Mesothelial cell of epicardium (in vitro differentiated cells): ENCODE measurements around the gene RNU2-1. TPM values are rescaled to one million over a fixed set of nuclear protein-coding genes. Genes with fewer than 3 reads are reported as not detected.
"Not testable (repeated sequence)": the region's sequence is repeated elsewhere in the genome, so short reads cannot be mapped to it uniquely, and the experiment has no call there.

Source experiments
- DNase-seq, 2 experiments: peaks; one replicate each; pipeline ENCODE4 v3.0.0; 2021; ENCODE audit warnings: low spot score in 2 of 2; ENCODE audit not compliant: unreplicated experiment in 2 of 2
- H3K27ac Mint-ChIP-seq: 2 replicates; pipeline ENCODE4 v1.8.0; 2021; ENCODE audit warnings: mixed read lengths
- H3K27me3 Mint-ChIP-seq: 2 replicates; pipeline ENCODE4 v1.8.0; 2021; ENCODE audit warnings: low read depth, mixed read lengths
- H3K36me3 Mint-ChIP-seq: 2 replicates; pipeline ENCODE4 v1.8.0; 2021; ENCODE audit warnings: mixed read lengths
- H3K4me1 Mint-ChIP-seq: 2 replicates; pipeline ENCODE4 v1.8.0; 2021; ENCODE audit warnings: mixed read lengths
- H3K4me3 Mint-ChIP-seq: 2 replicates; pipeline ENCODE4 v1.8.0; 2021; ENCODE audit warnings: mild to moderate bottlenecking, moderate library complexity, mixed read lengths
- H3K9me3 Mint-ChIP-seq: 2 replicates; pipeline ENCODE4 v1.8.0; 2021; ENCODE audit warnings: mixed read lengths
- total RNA-seq: library from RNA; stranded (reverse); gene quantifications from 3 replicates; pipeline ENCODE4 v1.2.1, GENCODE V29; 2021
- TF ChIP-seq, protein P1 (sequence below): fragments of 200-600 bp; sonication (generic); IDR thresholded peaks from one replicate; pipeline ENCODE4 v1.5.0; 2021; ENCODE audit warnings: antibody characterized with exemption; ENCODE audit not compliant: unreplicated experiment

The RNU2-1 gene
- total RNA-seq, 1 donor from 2014 or later: 7,362 TPM

DNA sequence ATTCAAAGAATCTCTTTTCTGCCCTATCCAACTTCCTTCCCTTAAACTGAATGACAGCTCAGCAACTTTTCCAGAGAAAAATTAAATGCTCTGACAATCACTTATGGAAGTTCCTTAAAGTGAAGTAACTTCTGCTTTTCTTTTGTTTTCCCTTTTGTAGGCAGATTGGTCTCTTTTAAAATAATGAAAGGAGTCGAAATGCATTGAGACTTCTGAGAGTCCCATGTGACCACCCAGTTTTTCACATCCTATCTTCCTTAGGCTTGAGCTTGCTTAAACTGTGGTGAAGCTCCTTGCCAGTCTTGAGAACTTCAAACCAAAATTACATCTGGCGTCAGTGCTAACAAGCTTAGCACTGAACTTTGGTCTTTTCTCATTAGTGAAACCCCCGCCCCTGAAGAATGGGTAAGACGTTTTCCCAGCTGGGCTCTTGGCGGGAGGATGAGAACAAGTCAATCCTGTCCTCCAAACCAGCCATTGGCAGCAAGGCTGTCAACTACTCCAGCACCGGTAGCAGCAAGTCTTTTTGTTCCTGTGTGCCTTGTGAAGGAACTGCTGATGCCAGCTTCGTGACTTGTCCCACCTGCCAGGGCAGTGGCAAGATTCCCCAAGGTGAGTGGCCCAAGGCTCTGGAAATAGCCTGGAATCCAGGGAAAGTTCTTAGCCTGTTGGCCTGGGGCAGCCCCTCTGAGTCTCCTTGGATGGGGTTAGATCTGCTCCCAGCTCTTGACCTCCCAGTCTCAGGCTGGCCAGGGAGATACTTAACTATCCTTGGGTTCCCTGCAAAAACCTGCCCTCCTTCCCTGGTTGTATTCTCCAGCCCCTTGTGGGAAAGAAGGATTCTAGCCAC lies 20.9 kb downstream of the RNU2-1 start:
- Mint-ChIP-seq H3K27me3 (no peaks in the 10 kb centered on the region), H3K36me3 (peaks cover 15% of the 10 kb centered on the region), H3K9me3 (no peaks in the 10 kb centered on the region), H3K4me3 (peak overlapping the region; percentile 93), H3K4me1 (peaks cover 20% of the 10 kb centered on the region), H3K27ac (peak overlapping the region; percentile 93)
- TF ChIP-seq, protein P1, sequence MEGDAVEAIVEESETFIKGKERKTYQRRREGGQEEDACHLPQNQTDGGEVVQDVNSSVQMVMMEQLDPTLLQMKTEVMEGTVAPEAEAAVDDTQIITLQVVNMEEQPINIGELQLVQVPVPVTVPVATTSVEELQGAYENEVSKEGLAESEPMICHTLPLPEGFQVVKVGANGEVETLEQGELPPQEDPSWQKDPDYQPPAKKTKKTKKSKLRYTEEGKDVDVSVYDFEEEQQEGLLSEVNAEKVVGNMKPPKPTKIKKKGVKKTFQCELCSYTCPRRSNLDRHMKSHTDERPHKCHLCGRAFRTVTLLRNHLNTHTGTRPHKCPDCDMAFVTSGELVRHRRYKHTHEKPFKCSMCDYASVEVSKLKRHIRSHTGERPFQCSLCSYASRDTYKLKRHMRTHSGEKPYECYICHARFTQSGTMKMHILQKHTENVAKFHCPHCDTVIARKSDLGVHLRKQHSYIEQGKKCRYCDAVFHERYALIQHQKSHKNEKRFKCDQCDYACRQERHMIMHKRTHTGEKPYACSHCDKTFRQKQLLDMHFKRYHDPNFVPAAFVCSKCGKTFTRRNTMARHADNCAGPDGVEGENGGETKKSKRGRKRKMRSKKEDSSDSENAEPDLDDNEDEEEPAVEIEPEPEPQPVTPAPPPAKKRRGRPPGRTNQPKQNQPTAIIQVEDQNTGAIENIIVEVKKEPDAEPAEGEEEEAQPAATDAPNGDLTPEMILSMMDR: no peak
- DNase-seq: no peak

DNA sequence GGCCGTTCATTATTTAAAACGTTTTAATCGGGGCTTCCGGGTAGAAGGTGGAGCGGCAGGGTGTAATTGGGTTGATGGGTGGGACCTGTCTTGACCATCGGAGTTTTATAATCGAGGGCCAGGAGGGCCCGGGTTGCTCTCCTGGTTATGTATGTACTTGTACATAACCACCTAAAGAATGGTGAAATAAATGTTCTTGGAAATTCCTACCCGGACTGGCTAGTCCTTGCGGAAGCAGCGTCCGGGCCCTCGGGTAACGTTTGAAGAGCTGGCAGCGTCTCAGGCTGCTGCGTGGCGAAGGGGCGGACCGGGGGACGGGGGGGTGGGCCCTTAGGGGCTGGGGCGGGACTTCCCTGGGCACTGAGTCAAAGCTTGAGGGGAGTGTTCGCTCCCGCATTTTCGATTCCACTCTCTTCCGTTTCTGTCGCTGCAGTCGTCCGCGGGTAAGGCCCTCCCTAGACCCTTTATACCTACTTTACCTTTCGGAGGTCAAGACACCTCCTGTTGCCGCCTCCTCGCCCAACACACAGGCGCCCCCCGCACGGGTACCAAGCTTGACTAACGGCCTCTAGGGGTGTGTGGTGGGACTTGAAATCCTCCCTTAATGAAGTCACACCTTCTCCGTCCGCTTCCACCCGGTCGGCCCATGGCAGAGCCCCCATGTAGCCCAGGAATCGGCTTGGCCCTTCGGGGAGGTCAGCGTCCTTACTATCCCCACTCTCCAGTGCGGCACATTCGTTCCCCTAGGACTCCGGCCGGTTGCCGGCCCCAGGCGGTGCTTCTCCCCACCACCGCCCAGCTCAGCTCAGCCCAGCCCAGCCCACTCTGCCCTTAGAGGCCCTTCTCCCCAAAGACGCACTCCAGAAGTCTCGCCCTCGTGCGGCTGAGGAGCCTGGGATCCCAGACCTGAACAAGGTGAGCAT lies 22.0 kb downstream of the RNU2-1 start, which contains the start of gene TMEM106A:
Gene TMEM106A, plus strand, starts transcription at position 396 of the 923 bp plus-strand sequence. CDS start 1,167 bp downstream, outside the sequence.
- DNase-seq: peak; percentile 66 to 73
- Mint-ChIP-seq H3K9me3 (no peaks in the 10 kb centered on the region), H3K27me3 (no peaks in the 10 kb centered on the region), H3K36me3 (peaks cover 13% of the 10 kb centered on the region), H3K4me1 (peaks cover 20% of the 10 kb centered on the region), H3K4me3 (peak within 1 kb of the TSS; percentile 93), H3K27ac (peak within 1 kb of the TSS; percentile 93)
- TF ChIP-seq, protein P1: peak; percentile 34

DNA sequence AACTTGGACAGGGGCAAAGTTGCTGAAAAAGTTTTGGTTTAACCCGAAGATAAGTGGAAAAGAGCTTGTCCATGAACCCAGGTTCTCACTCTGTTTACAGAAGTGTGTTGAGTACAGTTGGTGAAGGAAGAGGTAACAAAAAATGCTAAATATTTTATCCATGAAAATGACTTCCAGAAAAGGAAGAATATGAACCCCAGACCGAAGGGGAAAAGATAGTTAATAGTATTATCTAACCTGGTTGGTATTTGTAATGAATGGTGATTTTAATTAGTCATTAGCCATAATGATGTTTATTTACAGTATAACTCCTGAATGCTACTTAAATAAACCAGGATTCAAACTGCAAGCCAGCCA lies 22.7 kb downstream of the RNU2-1 start:
- Mint-ChIP-seq H3K9me3 (no peaks in the 10 kb centered on the region), H3K36me3 (peaks cover 14% of the 10 kb centered on the region), H3K27ac (peak overlapping the region; percentile 93), H3K27me3 (no peaks in the 10 kb centered on the region), H3K4me1 (peaks cover 20% of the 10 kb centered on the region), H3K4me3 (peak overlapping the region; percentile 93)
- no peak for DNase-seq
- TF ChIP-seq, protein P1: no peak

DNA sequence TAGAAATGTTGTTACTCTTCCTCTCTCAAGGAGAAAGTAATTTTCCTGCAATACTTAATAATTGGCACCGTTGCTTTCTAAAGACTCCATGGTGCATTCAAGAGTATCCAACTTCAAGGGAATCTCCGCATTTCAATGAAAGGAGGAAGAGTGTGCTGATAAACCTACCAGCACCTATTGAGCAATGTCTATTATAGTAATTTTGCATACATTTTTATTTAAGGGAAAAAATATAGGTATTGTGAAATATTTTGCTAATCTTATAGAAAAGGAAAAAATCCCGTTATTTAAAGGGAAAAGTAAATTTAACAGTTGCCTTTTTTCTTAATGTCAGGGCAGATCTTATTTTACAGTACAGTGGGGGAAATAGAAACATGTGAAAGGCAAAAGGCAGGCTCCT lies 23.2 kb downstream of the RNU2-1 start:
- H3K27ac Mint-ChIP-seq: peak overlapping the region; percentile 93
- TF ChIP-seq, protein P1: no peak
- H3K9me3 Mint-ChIP-seq: no peaks in the 10 kb centered on the region
- H3K27me3 Mint-ChIP-seq: no peaks in the 10 kb centered on the region
- H3K4me1 Mint-ChIP-seq: peaks cover 20% of the 10 kb centered on the region
- H3K4me3 Mint-ChIP-seq: peak overlapping the region; percentile 93
- H3K36me3 Mint-ChIP-seq: peaks cover 16% of the 10 kb centered on the region
- no peak for DNase-seq

DNA sequence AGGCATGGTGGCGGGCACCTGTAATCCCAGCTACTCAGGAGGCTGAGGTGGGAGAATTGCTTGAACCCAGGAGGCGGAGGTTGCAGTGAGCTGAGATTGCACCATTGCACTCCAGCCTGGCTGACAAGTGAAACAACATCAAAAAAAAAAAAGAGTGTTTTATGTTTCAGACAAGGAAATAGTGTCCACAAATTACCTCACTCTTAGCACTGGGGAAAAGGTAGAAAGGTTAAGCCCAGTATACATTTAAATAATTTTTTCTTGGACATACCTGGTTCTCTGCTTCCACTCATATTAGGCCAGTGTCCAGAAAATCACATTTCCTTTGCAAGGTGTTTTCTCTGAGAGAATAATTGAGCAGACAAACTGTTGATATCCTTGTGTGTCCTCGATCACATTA lies 30.8 kb downstream of the RNU2-1 start:
- H3K4me1 Mint-ChIP-seq, H3K4me3 Mint-ChIP-seq, H3K9me3 Mint-ChIP-seq, DNase-seq, H3K27me3 Mint-ChIP-seq: not testable (repeated sequence)
- peaks cover 42% of the 10 kb centered on the region for H3K36me3 Mint-ChIP-seq
- peak overlapping the region; percentile 9 for H3K27ac Mint-ChIP-seq

DNA sequence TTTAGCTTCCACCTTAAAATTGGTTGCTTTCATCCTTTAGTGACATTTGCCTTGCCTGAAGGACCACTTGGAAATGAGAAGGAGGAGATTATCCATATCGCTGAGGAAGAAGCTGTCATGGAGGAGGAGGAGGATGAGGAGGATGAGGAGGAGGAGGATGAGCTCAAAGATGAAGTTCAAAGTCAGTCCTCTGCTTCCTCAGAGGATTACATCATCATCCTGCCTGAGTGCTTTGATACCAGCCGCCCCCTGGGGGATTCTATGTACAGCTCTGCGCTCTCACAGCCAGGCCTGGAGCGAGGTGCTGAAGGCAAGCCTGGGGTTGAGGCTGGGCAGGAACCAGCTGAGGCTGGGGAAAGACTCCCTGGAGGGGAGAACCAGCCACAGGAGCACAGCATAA lies 33.6 kb downstream of the RNU2-1 start:
- H3K4me3 Mint-ChIP-seq: no peak overlapping the region
- no peak for DNase-seq

More for the DNA sequence above, 33.6 kb downstream of the RNU2-1 start:
- Mint-ChIP-seq H3K27ac (no peak overlapping the region), H3K27me3 (no peaks in the 10 kb centered on the region), H3K9me3 (no peaks in the 10 kb centered on the region), H3K4me1 (no peaks in the 10 kb centered on the region), H3K36me3 (peaks cover 47% of the 10 kb centered on the region)
- TF ChIP-seq, protein P1: no peak
